HG03066 (cell line): ENCODE data around the gene RNF220.

Experiments used
- ATAC-seq: cut with Tn5 transposase; IDR thresholded peaks from one replicate; pipeline ENCODE4 v1.9.1; 2021; ENCODE audit warnings: low read depth; ENCODE audit not compliant: unreplicated experiment

The RNF220 gene

GRCh38 chr1:44515416-44515815 lies 110.4 kb downstream of the RNF220 start:
- ATAC-seq: no peak

GRCh38 chr1:44519035-44519676 lies 114.1 kb downstream of the RNF220 start:
- no peak for ATAC-seq

GRCh38 chr1:44521378-44522080 lies 116.5 kb downstream of the RNF220 start:
- ATAC-seq: no peak

GRCh38 chr1:44523593-44524591 lies 118.8 kb downstream of the RNF220 start:
- no peak for ATAC-seq

- ATAC-seq: no peak
Observed at GRCh38 chr1:44524655-44525500, 119.8 kb downstream of the RNF220 start.

GRCh38 chr1:44526295-44527073 lies 121.4 kb downstream of the RNF220 start:
- ATAC-seq: no peak

GRCh38 chr1:44531785-44532566 lies 126.9 kb downstream of the RNF220 start:
- ATAC-seq: no peak

GRCh38 chr1:44532567-44532944 lies 127.5 kb downstream of the RNF220 start:
- no peak for ATAC-seq

- no peak for ATAC-seq
Observed at GRCh38 chr1:44534771-44535170, 129.7 kb downstream of the RNF220 start.

GRCh38 chr1:44536357-44537209 lies 131.5 kb downstream of the RNF220 start:
- ATAC-seq: no peak

- ATAC-seq: no peak
Observed at GRCh38 chr1:44537538-44537937, 132.5 kb downstream of the RNF220 start.

- no peak for ATAC-seq
Observed at GRCh38 chr1:44537956-44538355, 132.9 kb downstream of the RNF220 start.

GRCh38 chr1:44539991-44540730 lies 135.1 kb downstream of the RNF220 start:
- ATAC-seq: no peak

GRCh38 chr1:44542420-44543063 lies 137.5 kb downstream of the RNF220 start:
- ATAC-seq: no peak

GRCh38 chr1:44543064-44543744 lies 138.1 kb downstream of the RNF220 start:
- ATAC-seq: no peak

GRCh38 chr1:44543786-44544185 lies 138.7 kb downstream of the RNF220 start:
- no peak for ATAC-seq
